SH-SY5Y (cell line): ENCODE measurements around the gene SMS.

Experiments used
- GATA2 ChIP-seq: IDR thresholded peaks from 2 replicates; pipeline ENCODE4 v1.6.1; 2011; ENCODE audit warnings: mild to moderate bottlenecking, low read depth, low read length
- GATA3 ChIP-seq: IDR thresholded peaks from 2 replicates; pipeline ENCODE4 v1.6.1; 2011; ENCODE audit warnings: low read depth, mild to moderate bottlenecking, low read length, moderate library complexity

DNA sequence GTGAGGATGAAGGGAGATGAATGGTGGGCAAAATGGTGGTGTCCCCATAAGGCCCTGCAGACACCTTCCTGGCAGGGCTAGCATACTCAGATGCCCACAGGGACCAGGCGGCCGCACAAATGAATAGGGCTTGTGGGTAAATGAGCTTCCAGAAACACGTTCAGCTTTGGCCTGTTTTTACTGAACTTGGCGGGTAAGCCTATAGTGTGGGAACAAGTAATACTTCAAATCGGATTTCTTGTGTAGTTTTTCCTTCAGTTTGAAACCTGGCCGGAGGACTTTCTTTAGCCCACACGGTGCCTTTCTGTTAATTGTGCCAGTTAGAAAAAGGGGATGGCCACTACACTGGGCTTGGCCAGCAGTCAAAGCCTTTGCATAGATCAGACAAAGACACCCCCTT is 22.8 kb downstream of the SMS start:
- no peak for TF ChIP-seq GATA2
- no peak for TF ChIP-seq GATA3
